IPS-NIHi7 (cell line): ENCODE data around the gene EPS8L2.

Source experiments
- DNase-seq: peaks from one replicate; pipeline ENCODE4 v3.0.0; 2012; ENCODE audit warnings: mixed read lengths; ENCODE audit errors: extremely low spot score

Gene EPS8L2

GRCh38 chr11:762421-763072, 56.5 kb downstream of the EPS8L2 start:
- DNase-seq = no peak

- DNase-seq = peak; percentile 86
Observed at GRCh38 chr11:763073-763463, 57.0 kb downstream of the EPS8L2 start.

- no peak for DNase-seq
Observed at GRCh38 chr11:763549-764321, 57.7 kb downstream of the EPS8L2 start.

GRCh38 chr11:764322-765024, 58.4 kb downstream of the EPS8L2 start:
- no peak for DNase-seq

GRCh38 chr11:765025-765801, 59.2 kb downstream of the EPS8L2 start:
- DNase-seq = peak; percentile 75

GRCh38 chr11:765802-766091, 59.7 kb downstream of the EPS8L2 start:
- no peak for DNase-seq

- DNase-seq = no peak
Observed at GRCh38 chr11:766106-766935, 60.3 kb downstream of the EPS8L2 start.

- no peak for DNase-seq
Observed at GRCh38 chr11:766936-767210, 60.8 kb downstream of the EPS8L2 start.

GRCh38 chr11:767238-767637, 61.2 kb downstream of the EPS8L2 start:
- no peak for DNase-seq

GRCh38 chr11:769887-770641, 64.0 kb downstream of the EPS8L2 start:
- no peak for DNase-seq

- no peak for DNase-seq
Observed at GRCh38 chr11:770642-771616, 64.9 kb downstream of the EPS8L2 start.

GRCh38 chr11:771617-772204, 65.7 kb downstream of the EPS8L2 start:
- DNase-seq = no peak

GRCh38 chr11:772429-773390, 66.7 kb downstream of the EPS8L2 start:
- DNase-seq = no peak

GRCh38 chr11:773425-773824, 67.4 kb downstream of the EPS8L2 start:
- DNase-seq = no peak

- no peak for DNase-seq
Observed at GRCh38 chr11:773830-774229, 67.8 kb downstream of the EPS8L2 start.

- DNase-seq = no peak
Observed at GRCh38 chr11:774873-775592, 69.0 kb downstream of the EPS8L2 start.

GRCh38 chr11:776263-776560, 70.2 kb downstream of the EPS8L2 start:
- DNase-seq = no peak
